GM21447 (cell line): ENCODE data around the gene GRAP2.

ENCODE experiments used
- ATAC-seq: cut with Tn5 transposase; IDR thresholded peaks from one replicate; pipeline ENCODE4 v1.9.1; 2021; ENCODE audit not compliant: unreplicated experiment

GRAP2 gene

DNA sequence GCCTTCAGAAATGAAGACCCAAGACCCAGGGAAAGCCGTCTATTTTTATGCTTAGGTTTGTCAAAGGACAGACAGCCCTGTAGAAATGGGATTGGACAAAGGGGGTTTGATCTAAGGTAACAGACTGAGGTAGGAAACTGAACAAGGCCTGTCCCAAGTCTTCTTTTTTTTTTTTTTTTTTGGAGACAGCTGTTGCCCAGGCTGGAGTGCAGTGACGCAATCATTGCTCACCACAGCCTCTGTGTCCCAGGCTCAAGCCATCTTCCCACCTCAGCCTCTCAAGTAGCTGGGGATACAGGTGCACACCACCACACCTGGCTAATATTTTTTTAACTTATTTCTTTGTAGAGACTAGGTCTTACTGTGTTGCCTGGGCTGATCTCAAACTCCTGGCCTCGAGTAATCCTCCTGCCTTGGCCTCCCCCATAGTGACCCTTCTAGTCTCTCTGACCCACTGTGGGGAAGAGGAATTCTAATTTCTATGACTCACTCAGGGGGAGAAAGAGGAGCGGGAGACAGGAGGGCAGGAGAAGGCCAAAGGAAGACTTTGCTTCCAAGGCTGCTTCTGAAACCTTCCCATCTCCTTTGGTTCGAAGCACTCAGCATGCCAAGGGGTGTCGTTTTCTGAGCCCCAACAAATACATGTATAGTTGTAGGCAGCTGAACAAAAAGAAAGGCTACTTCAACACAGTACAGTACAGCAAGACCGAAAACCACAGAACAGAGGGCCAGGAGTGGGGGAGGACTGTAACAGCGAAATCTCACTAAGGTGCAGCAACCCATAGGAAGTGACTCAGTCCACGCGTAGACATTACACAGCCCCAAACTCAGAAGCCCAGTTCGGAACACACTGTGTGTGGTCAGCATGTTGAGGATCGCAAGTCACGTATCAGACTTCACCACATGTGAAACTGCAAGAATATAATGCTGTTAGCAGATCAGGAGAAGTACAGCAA lies 60.2 kb downstream of the GRAP2 start:
- ATAC-seq, result peak; percentile 91

DNA sequence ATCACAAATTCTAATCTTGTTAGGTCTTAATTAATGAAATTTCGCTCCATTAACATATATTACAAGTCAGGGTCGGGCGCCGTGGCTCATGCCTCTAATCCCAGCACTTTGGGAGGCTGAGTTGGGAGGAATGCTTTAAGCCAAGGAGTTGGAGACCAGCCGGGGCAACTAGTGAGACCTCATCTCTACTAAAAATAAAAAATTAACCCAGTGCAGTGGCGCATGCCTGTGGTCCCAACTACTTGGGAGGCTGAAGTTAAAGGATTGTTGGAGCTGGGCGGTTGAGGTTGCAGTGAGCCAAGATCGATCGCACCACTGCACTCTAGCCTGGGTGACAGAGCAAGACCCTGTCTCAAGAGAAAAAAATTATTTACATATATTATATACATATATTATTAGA lies 61.2 kb downstream of the GRAP2 start:
- no peak for ATAC-seq

DNA sequence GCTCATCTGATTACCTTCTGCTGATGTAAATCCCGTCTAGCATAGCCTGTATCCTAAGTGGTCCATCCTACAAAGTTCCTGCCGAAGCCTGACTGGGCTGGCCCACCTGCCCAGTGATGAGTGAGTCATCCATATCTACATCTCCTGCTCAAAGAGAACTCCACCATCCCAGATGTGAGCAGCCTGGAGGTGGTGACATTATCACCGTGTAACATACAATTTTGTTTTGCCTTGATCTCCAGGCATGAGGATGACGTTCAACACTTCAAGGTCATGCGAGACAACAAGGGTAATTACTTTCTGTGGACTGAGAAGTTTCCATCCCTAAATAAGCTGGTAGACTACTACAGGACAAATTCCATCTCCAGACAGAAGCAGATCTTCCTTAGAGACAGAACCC lies 64.9 kb downstream of the GRAP2 start:
- no peak for ATAC-seq

DNA sequence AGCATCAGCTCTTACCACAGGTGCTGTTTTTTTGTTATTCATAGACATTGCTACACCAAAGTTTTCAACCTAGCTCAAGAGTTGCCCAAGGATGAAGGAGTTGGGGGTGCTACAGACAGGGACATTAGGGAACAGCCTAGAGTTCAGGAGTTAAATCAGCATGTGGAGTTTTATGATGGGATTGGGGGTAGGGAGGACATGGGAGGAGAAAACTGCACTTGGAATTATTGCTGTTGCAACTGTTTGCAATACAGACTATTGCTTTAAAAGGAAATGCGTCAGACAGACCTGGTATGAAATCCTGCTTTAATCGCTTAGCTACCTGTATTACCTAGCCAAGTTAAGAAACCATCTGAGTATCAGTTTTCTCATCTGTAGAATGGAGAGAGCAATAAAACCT lies 65.6 kb downstream of the GRAP2 start:
- ATAC-seq, result no peak

DNA sequence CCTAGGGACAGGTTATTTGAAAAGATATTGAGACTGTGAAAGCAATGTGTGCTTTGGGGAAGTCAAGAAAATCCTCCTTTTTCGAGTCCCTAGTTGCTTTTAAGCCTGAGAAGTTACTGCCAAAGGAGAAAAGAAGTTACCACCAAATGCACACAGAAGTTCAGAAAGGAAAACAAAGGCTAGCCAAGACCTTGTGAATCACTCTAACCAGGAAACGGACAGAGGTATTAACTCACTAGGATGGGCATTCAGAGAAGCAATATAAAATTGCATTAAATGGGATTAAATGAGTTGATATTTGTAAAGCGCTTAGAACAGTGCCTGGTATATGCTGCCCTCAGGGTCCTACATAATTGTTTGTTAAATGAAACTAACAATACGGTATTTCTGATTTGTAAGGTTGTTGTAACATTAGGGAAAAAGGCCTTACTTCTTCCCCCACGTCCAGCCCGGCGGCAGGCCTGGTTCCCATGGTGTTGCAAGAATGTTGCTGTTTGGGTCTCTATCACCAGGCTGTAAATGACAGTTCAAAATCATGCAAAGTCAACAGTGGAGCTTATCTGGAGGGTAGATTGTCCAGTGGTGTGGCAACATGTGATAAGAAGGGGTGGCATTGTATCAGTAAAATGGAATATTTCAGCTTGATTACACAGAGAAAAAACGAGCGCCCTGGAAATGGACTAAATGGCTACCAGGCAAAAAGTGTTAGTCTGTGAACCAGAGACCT lies 66.4 kb downstream of the GRAP2 start:
- ATAC-seq, result no peak

DNA sequence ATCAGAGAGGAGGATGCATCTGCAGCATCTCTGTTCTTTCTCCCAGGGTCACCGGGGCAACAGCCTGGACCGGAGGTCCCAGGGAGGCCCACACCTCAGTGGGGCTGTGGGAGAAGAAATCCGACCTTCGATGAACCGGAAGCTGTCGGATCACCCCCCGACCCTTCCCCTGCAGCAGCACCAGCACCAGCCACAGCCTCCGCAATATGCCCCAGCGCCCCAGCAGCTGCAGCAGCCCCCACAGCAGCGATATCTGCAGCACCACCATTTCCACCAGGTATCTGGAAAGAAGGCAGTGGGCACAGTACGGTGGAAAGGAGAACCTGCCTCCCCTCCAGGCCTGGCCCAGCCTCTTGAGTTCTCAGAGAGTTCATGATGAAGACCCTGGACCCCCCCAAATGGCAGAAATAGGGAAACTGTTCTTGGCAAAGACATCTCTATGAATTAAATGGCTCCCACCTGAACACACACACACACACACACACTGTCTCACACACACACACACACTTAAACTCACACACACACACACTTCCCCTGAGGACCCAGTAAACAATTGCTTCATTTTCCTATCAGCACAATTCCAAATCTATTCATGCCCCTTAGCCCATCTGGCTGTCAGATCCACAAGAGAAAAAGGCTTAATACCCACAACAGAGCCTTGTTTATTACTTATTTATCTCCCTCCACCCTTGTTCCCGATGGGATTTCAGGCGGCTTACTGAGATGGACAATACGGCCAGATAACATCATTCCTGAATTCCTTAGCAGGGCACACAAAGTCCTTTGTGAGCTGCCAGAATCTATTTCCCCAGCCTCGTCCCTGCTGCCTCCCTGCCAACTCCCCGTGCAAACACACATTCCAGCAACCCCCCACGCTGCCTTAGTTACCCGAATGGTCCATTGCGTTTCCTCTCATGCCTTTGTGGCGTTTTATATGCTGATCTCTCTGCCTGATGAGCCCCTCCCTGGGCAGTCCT lies 67.4 kb downstream of the GRAP2 start:
- no peak for ATAC-seq

DNA sequence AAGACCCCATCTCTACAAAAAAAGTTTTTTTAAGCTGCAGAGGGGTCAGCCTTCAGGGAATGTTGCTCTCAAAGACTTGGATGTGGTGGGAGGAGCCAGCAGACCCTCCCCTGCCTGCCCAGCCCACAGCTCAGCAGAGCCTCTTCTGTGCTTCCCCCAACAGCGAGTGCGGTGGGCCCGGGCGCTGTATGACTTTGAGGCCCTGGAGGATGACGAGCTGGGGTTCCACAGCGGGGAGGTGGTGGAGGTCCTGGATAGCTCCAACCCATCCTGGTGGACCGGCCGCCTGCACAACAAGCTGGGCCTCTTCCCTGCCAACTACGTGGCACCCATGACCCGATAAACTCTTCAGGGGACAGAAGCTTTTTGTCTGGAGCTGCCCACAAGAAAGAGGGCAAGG lies 69.9 kb downstream of the GRAP2 start:
- no peak for ATAC-seq

DNA sequence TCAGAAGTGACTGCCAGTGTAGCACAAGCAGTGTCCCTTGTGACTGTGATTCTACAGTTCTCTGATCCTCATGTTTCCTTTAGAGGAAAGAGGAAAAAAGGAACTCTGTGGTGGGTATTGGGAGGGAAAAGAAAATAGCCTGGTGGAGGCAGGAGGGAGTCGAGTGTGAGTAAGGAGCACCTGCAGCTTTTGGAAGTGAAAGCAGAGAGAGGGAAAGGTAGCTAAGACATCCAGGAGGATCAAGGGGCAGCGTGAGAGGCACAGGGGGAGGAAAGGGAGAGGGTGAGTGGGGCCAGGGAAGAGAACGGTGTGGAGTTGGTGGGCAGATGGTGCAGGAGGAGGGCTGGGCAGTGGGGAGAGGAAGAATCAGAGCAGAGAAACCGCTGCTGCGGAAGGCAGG lies 71.8 kb downstream of the GRAP2 start:
- no peak for ATAC-seq

DNA sequence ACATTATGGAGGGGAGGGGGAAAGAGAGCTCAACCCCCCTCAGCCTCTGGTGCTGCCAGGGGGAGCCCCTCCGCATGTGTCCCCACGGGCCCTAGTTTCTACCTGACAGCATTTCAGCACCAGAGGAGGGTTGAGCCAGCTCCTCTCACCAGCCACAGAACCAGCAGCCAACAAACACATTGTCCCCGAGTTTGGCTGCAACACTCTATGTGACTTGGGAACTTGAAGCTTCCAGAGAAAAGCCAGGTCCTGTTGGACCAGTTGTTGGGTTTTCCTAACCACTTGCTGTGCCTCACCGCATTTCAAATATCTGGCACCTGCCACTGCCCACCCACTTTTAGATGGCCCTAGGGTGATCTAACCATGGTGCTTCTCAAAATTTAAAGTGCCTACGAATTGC lies 72.8 kb downstream of the GRAP2 start:
- no peak for ATAC-seq

DNA sequence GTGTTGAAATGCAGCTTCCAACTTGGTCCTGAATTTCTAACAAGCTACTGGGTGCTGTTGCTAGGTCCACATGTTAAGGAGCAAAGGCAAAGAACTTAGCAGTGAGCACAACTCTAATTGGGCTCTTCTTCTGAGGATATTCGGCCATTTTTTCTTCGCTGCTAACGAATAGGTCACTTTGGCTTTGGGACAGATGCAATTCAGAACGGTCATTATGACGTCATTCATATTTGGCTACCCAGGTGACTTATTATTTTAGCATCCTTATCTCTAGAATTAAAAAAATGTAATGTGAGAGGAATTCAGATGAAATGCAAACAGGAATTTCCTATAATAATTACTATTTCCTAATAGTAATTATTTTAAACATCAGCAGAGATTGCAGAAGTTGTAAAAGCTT lies 73.2 kb downstream of the GRAP2 start:
- ATAC-seq, result no peak

DNA sequence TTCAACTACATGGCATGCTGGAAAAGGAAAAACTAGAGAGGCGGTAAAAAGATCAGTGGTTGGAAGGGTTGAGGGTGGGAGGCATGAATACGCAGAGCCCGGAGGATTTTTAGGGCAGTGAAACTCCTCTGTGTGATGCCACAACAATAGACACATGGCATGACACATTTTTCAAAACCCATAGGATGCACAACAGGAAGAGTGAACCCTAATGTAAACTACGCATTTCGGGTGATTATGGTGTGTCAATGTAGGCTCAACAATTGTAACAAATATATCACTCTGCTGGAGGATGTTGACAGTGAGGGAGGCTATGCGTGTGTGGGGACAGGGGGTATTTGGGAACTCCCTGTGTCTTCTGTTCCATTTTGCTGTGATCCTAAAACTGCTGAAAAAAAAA lies 78.2 kb downstream of the GRAP2 start:
- no peak for ATAC-seq

DNA sequence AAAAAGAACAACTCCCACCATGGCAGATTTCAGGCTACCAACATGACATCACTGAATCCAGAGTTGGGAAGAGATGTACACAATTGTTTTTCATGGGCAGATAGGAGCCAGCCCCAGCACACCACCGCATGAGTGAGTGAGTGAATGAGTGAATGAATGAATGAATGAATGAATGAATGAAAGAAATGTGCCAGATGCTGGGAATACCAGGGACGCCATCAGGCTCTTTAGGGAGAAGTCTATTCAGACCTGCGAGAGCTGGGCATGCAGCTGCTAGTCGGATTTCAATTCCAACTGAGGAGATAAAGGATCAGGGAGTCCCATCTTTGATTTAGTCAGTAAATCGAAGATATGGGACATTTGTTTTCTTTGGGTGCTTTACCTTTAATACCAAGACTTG lies 78.6 kb downstream of the GRAP2 start:
- no peak for ATAC-seq

DNA sequence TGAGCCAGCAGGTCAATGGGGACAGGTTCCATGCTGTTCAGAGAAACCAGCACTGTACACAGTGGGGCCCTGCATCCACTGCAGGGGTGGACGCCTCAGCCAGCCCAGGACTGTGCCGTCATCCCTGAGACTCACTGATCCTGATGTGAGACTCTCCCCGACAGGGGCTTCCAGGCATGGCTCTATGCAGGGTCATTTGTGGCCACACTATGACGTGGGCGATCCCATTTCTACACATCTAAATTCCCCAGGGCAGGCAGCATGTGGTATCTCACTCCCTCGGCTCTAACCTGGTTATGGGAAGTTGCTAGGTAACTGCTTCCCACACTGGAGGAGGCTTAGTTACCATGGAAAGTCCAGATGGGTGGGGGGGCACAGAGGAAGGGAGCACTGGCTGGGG lies 79.7 kb downstream of the GRAP2 start:
- no peak for ATAC-seq

DNA sequence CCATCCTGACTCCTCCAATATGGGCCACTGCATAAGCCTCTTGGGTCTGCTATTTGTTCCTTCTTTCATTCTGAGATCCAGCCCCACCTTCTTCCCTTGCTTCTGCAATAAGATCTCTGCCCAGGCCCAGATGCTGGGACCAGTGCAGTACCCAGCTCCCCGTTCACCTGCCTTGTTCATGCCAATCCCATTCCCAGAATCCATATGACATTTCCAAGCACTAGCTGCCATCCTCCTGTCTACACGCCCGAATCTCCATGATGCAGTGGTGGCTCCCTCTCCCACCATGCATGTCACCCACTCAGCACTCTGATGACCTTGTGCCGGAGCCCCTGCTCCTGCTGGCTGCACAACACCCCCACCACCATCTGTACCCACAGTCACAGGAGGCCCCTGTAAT lies 82.5 kb downstream of the GRAP2 start:
- no peak for ATAC-seq

DNA sequence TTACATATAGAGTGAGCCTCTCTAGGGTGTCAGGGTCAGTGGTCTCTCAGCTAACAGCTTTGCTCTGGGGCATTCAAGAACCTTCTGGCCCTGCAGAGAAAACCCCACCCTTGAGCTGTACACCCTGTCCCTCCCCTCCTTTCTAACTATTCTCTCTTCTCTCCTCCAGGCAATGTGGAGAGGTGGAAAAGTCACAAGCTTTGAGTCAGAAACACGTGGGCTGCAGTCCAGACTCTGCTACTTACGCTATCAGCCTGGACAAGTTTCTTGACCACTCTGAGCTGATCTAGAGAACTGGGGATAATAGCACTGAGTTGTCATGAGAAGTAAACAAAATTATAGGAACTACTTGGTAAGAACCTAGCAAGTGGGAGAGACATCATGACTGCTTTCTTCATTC lies 83.1 kb downstream of the GRAP2 start:
- no peak for ATAC-seq

DNA sequence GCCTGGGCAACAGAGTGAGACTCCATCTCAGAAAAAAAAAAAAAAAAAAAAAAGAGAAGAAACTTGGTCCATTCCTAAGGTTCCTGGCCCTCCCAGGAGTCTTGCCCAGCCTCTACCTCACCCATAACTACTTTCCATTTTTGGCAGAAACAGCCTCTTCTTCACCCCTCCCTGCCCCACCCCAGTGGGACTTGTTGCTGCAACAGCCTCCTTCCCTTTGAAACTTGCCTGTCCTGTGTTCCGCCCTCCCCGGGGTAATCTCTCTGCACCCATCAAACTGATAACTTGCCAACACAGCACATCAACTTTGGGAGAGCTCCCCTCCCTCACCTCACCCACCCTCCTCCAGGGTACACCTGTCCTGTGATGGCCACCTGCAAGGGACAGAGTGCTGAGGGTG lies 83.9 kb downstream of the GRAP2 start:
- no peak for ATAC-seq

DNA sequence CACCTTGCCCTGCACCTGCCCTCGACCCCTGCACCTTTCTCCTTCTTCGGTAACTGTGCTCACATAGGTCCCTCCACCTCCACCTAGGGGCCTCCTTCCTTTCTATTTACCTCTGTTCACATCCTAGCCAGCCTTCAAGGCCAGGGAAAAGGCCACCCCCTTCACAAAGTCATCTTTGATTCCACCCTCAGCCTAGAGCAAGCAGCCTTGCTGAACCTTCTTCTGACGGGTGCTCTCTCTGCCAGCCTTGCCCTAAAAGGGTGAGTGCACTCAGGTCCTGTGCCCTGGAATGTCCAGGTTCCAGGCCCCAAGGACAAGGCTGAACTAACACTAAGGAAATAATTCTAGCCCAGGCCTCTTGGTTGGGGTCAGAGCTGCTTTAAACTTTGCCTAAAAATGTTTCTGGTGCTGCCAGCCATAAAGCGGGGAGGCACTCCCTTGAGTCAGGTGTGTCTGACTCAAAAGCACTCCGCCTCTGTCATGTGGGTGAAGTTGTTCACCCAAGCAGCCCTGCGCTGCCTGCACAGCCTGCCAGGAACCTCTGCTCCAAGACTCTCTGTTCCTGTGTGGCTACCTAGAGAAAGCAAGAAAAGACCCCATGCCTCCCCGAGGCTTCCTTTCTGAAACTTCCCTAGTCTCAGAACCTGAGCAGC lies 84.6 kb downstream of the GRAP2 start:
- ATAC-seq, result no peak

DNA sequence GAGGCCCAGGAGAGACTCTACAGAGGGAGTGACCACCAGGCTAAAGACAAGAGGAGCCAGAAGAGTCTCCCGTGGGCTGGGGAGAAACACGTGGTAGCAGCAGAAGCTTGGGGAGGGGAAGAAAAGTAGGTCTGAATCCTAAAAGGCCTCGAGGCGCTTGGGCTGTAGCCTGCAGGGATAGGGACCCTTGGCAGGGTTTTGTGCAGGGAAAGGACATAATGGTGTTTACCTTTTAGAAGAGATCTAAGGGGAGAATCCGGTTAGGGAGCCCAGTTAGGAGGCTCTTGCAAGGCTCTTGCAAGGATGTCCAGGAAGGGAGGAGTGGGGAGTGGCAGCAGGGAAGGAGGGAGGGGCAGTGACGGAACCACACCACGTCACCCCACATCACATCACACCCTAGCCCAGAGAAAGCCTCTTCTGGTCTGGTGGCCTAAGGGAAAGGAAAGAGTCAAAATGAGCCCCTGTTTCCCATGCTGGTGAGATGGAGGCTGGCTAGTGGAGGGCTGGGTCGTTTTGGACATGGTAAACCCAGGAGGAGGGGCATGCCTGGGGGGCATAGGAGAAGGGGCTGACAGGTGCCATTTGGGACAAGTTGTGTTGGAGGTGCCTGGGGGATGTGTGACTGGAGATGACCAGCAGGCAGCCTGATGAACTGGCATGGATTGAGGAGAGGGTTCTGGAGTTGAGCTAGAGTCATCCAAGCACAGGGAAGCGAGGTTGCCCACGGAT lies 87.7 kb downstream of the GRAP2 start:
- ATAC-seq, result no peak

DNA sequence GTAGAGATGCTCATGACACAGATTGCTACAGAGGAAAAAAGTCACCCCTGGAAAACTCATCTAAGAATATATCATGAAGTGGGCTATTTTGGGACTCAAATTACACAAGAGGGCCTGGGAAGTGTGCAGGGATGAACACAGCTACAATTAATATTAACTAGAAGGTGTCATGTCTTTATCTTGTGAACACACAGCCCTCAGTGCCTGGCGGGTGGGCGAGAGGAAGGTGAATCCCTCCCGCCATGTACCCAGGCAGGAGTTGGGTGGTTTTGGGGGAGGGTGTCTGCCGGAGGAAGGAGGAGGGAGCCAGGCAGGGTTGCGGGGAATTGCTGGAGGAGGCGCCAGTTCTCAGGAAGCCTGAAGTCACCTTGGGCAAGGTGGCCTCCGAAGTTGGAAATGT lies 88.7 kb downstream of the GRAP2 start:
- ATAC-seq, result no peak

DNA sequence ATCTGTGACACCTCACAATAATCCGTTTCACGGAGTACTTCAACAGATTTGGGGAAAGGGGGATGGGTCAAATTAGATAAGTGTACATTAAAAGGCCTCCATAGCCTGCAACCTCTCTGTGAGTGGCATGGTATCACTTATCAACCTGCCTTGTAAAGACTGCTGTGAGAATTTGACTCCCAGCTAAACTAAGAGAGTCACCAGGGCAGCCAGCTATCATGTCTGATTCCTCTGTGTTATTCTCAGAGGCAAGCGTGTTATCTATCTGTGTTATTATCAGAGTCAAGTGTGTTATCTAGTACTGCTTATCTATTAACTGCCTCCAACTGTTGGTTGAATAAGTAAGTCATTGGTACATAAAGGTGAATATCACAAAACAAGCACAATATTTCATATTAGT lies 89.8 kb downstream of the GRAP2 start:
- no peak for ATAC-seq
